ENCODE results near the gene BAD. TPM values are rescaled to one million over a fixed set of nuclear protein-coding genes. Genes with fewer than 3 reads are reported as not detected.

The BAD gene
- total RNA-seq, 1 donor from 2014 or later, result 36.0 TPM

DNA sequence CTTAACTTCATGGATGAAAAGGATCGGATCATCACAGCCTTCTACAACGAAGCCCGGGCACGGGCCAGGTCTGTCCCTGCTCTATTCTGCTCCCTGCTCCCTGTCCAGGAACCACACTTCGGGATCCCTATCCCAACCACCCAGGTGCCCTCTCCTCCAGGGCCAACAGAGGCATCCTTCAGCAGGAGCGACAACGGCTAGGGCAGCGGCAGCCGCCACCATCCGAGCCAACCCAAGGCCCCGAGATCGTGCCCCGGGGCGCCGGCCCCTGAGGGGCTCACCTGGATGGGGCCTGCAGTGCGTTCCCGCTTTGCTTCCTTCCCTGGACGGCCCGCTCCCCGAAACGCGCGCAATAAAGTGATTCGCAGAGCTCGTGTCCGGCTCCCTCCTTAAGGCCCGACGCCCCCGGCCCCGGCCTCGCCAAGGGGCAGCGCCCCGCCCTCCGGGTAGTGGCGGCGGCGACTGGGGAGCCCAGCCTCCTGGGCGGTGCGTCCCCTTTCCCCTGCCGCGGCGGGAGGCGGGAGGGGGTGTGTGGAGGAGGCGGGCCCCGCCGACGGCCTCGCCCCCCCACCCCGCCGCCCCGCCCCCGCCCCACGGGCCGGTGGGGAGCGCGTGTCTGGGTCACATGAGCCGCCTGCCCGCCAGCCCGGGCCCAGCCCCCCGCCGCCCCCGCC lies 50.4 kb downstream of the BAD start, which contains the start of gene VEGFB:
Gene VEGFB, plus strand, starts transcription at position 672 of the 674 bp plus-strand sequence. CDS start 250 bp downstream, outside the sequence.
- peak; percentile 76 for DNase-seq (ENCODE audit: low spot score)
- peak; percentile 58 for ATAC-seq

DNA sequence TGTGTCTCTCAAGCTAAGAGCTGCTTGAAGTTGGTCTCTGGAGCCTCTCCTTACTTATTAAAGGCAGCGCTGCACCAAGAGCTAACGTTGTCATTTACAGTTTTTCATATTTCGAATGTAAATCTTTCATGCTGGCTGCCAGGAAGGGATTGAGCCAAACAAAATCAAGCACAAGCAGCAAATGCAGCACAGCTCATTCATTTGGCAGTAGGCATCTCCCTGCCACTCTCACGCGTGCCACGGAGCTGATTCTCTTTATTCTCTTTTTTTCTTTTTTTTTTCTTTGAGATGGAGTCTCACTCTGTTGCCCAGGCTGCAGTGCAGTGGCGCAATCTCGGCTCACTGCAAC lies 51.5 kb downstream of the BAD start:
- no peak for DNase-seq (ENCODE audit: low spot score)
- no peak for ATAC-seq

DNA sequence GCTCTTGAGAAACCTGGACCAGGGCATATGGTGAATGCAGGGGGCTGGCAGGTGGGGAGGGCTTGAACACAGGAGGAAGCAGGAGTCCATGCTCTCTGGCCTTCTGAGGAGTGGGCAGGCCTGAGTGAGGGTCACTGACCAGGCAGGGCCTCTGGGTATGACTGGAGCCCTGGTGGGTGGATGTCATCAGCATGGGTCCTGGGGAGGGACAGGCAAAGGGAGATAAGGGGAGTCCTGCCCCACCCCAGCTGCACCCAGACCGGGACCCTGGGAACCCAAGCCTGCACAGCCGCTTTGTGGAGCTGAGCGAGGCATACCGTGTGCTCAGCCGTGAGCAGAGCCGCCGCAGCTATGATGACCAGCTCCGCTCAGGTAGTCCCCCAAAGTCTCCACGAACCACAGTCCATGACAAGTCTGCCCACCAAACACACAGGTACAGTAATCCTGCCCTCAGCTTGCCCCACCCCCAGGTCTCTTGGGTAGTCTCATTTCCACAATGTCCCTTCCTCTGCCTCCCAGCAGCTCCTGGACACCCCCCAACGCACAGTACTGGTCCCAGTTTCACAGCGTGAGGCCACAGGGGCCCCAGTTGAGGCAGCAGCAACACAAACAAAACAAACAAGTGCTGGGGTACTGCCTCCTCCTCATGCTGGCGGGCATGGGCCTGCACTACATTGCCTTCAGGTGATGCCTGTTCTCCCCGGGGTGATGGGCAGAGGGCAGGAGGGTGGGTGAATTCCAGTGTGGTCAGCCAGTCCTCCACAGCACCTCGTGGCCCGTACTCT lies 52.1 kb downstream of the BAD start:
- no peak for ATAC-seq
- no peak for DNase-seq (ENCODE audit: low spot score)

- ATAC-seq, result no peak
- no peak for DNase-seq (ENCODE audit: low spot score)
These were observed 52.9 kb downstream of the BAD start for GRCh38 chr11:64231546-64231945.

DNA sequence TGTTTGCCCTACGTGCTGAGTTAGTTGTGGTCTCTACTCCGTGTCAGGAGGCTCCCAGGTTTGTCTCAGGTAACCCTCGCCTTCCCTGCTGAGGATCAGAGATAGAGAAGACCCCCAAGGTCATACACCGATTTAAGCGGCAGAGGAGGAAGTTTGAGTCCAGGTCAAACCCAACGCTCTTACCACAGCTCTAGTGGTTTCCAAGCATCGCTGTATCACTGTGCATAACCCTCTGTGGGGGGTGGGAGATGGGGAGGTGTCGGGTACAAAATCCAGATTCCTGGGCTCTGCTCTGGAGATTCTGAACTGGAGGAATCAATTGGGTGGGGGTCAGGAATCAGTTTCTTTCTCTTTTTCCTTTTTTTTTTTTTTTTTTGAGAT lies 53.5 kb downstream of the BAD start:
- no peak for DNase-seq (ENCODE audit: low spot score)

GRCh38 chr11:64230171-64230984 lies 54.1 kb downstream of the BAD start, which contains the start of gene DNAJC4:
TSS of gene DNAJC4 (plus strand) at chr11:64230548. CDS start at chr11:64230855, 307 bp downstream.
- ATAC-seq (peak; percentile 72), DNase-seq (ENCODE audit: low spot score) (peak; percentile 94)

More for the DNA sequence above, 53.5 kb downstream of the BAD start:
- ATAC-seq, result no peak

GRCh38 chr11:64229744-64230170 lies 54.7 kb downstream of the BAD start:
- no peak for ATAC-seq
- DNase-seq (ENCODE audit: low spot score), result no peak

- DNase-seq (ENCODE audit: low spot score) (no peak), ATAC-seq (no peak)
These were observed 55.2 kb downstream of the BAD start for GRCh38 chr11:64229090-64229743.

- ATAC-seq (no peak), DNase-seq (ENCODE audit: low spot score) (no peak)
These were observed 57.0 kb downstream of the BAD start for GRCh38 chr11:64227405-64227956.

GRCh38 chr11:64226507-64227051 lies 57.9 kb downstream of the BAD start:
- DNase-seq (ENCODE audit: low spot score), result no peak
- peak; percentile 35 for ATAC-seq

- DNase-seq (ENCODE audit: low spot score), result peak; percentile 94
These were observed 58.6 kb downstream of the BAD start, which contains the start of the genes NUDT22 and TRPT1 for GRCh38 chr11:64225608-64226506. TSS of gene NUDT22 (plus strand) at chr11:64226274. CDS start at chr11:64226653, 379 bp downstream. TSS of gene TRPT1 (minus strand) at chr11:64226186. CDS start at chr11:64225860, 326 bp downstream.

DNA sequence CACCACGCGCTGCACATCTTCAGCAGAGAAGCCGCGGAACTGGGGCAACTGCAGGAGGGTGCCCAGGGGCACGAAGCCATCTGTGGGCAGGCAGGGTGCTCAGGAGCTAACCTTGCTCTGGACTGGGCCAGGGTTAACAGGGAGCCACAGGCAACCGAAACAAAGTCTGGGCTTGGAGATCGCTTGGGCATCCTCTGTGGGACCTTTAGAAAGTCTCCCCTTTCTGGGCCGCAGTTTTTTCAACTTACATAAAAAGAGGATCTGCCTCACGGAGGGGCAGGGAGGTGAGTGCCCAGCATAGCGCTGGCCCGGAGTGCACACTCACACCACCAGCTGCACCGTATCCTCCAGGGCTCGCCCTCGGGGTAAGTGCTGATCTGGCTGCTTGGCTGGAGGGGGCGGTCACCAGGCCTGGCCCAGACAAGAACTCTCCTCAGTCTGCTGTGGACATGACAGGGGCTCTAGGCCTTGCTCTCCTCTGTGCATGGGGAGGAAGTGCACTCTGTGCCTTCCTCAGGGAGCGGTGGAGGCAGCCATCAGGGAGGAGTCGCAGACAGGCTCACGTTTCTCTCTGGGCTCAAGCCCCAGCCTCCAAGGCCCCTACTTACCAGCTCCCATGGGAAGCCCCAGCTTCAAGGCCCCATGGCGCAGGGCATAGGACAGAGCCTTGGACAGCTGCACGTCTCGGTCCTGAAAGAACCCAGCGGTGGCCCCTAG lies 59.4 kb downstream of the BAD start:
- ATAC-seq (no peak), DNase-seq (ENCODE audit: low spot score) (no peak)

More at GRCh38 chr11:64225608-64226506, 58.6 kb downstream of the BAD start, which contains the start of the genes NUDT22 and TRPT1:
- ATAC-seq, result peak; percentile 85

DNA sequence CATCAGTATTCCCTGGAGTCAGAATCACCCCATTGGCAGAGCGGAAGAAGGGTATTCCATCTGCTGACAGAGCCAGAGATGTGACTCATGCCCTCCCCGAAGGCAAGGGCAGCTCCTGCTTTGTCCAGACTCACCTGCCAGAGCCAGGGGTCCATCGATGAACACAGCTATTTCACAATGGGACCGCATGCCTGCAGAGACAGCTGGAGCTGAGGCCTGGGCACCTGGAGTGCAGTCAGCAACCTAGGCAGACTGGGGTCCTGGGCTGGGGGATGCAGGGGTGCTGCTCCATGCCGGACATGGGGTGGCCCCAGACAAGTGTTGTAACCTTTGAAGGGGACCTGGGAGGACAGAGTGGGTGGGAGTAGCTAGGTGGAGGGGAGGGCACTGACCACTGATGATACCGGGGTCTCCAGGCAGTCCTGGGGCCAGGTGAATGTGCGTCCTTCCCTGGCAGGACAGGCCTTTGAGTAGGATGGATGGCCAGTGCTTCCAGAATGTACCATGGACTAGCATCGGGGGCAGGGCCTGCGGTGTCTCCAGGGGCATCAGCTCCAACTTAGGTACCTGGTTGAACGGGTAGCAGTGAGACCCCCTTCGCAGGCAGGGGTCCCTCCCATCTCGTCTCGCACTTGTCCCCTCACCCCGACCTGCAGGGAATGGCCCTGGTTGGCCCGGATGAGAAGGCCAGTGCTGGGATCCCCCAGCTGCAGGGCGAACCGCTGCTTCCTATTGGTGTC lies 60.1 kb downstream of the BAD start:
- ATAC-seq (no peak), DNase-seq (ENCODE audit: low spot score) (peak; percentile 48)

DNA sequence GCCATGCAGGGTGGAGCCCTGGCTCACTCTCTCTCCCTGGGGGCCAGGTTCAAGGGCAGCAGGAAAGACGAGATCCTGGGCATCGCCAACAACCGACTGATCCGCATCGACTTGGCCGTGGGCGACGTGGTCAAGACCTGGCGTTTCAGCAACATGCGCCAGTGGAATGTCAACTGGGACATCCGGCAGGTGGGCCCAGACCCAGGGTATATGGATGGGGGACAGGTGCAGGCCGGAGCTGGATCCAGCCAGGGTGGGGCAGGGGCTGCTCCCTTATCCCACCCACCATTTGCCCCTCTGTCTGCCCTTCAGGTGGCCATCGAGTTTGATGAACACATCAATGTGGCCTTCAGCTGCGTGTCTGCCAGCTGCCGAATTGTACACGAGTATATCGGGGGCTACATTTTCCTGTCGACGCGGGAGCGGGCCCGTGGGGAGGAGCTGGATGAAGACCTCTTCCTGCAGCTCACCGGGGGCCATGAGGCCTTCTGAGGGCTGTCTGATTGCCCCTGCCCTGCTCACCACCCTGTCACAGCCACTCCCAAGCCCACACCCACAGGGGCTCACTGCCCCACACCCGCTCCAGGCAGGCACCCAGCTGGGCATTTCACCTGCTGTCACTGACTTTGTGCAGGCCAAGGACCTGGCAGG lies 61.3 kb downstream of the BAD start:
- ATAC-seq (no peak), DNase-seq (ENCODE audit: low spot score) (peak; percentile 48)

GRCh38 chr11:64222651-64223000 lies 61.8 kb downstream of the BAD start:
- no peak for DNase-seq (ENCODE audit: low spot score)
- no peak for ATAC-seq

DNA sequence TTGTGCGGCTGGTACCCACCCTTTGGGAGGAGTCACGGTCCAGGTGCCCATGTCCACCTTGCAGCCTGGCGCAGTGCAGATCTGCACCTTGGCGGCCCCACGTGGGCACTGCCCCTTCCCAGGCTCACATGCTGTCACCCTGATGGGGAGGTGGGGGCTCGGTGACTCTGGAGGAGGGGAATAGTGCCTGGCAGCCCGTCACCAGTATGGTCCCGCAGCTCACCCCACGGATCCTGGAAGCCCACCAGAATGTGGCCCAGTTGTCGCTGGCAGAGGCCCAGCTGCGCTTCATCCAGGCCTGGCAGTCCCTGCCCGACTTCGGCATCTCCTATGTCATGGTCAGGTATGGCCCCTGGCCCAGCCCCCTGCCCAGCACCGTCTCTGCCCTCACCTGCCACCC lies 63.7 kb downstream of the BAD start:
- DNase-seq (ENCODE audit: low spot score) (peak; percentile 47), ATAC-seq (no peak)

- peak; percentile 46 for DNase-seq (ENCODE audit: low spot score)
These were observed 64.2 kb downstream of the BAD start for GRCh38 chr11:64220271-64220670.

More at GRCh38 chr11:64220271-64220670, 64.2 kb downstream of the BAD start:
- no peak for ATAC-seq
